Tibial nerve (tissue), 3 donors: ENCODE results near the gene LGALS4.

Experiments used
- POLR2A ChIP-seq, 2 donors: fragments of 450-650 bp; IDR thresholded peaks; one replicate each; pipeline ENCODE4 v1.6.1; 2017; ENCODE audit warnings: antibody characterized with exemption in 2 of 2, mild to moderate bottlenecking in 2 of 2, moderate library complexity in 2 of 2
- TF ChIP-seq, protein P1 (sequence below), 5 experiments: fragments of 200-600 bp in 3 of 5; fragments of 450-650 bp in 2 of 5; sonication (generic) in 3 of 5; IDR thresholded peaks; one replicate each; pipeline ENCODE4 v1.5.1; 2016 to 2019; ENCODE audit warnings: antibody characterized with exemption in 5 of 5, mild to moderate bottlenecking in 3 of 5, moderate library complexity in 2 of 5

DNA sequence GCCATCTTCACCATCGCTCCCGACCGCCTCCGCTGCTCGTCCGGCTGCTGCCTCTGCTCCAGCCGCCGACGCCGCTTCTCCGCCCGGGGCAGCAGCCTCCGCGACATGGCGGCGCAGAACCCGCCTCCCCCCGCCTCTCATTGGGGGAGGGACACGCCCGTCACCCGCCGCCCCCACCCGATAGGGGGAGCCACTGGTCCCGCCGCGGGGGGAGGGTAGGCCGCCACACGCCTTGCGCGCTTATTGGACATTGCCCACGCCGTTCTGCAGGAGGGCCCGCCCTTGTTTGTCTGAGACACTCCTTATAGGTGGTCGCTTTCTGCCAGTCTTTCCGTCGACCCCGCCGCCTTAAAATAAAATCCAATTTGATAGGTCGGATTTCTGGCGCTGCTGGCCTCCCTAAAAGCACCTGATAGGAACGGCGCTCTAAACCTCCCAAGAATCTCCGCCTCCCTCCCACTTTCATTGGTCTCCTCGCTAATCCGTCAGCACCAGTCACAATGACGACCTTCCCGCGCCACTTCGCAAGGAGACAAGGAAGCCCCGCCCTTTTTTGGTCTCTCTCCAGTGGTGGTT, 37.2 kb upstream of the LGALS4 start, which contains the start of gene HNRNPL:
- TF ChIP-seq, protein P1, sequence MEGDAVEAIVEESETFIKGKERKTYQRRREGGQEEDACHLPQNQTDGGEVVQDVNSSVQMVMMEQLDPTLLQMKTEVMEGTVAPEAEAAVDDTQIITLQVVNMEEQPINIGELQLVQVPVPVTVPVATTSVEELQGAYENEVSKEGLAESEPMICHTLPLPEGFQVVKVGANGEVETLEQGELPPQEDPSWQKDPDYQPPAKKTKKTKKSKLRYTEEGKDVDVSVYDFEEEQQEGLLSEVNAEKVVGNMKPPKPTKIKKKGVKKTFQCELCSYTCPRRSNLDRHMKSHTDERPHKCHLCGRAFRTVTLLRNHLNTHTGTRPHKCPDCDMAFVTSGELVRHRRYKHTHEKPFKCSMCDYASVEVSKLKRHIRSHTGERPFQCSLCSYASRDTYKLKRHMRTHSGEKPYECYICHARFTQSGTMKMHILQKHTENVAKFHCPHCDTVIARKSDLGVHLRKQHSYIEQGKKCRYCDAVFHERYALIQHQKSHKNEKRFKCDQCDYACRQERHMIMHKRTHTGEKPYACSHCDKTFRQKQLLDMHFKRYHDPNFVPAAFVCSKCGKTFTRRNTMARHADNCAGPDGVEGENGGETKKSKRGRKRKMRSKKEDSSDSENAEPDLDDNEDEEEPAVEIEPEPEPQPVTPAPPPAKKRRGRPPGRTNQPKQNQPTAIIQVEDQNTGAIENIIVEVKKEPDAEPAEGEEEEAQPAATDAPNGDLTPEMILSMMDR (IDR thresholded peaks at IDR 0.05) = peak; percentile 43 to 84 (median 66)
- TF ChIP-seq POLR2A (IDR thresholded peaks at IDR 0.05) = peak; percentile 93 to 98
